Testis (tissue), 3 donors: ENCODE data around the gene BRAT1. TPM values are rescaled to one million over a fixed set of nuclear protein-coding genes. Genes with fewer than 3 reads are reported as not detected.

Experiments used
- DNase-seq: peaks from one replicate; pipeline ENCODE4 v3.0.0-alpha.2; 2019
- H3K27ac ChIP-seq, 2 donors: fragments of 200-600 bp; sonication (generic); one replicate each; pipeline ENCODE4 v1.5.1; 2019
- H3K27me3 ChIP-seq: fragments of 200-600 bp; sonication (generic); one replicate; pipeline ENCODE4 v1.5.1; 2019
- H3K36me3 ChIP-seq: fragments of 200-600 bp; sonication (generic); one replicate; pipeline ENCODE4 v1.5.1; 2017; ENCODE audit warnings: low read depth; ENCODE audit errors: missing control alignments
- H3K4me1 ChIP-seq: fragments of 200-600 bp; sonication (generic); one replicate; pipeline ENCODE4 v1.5.1; 2019
- H3K4me3 ChIP-seq, 2 donors: fragments of 200-600 bp; sonication (generic); one replicate each; pipeline ENCODE4 v1.5.1; 2017 to 2019
- H3K9me3 ChIP-seq: fragments of 200-600 bp; sonication (generic); one replicate; pipeline ENCODE4 v1.5.1; 2017
- POLR2A ChIP-seq: fragments of 450-650 bp; IDR thresholded peaks from one replicate; pipeline ENCODE4 v1.6.1; 2017; ENCODE audit warnings: antibody characterized with exemption, mild to moderate bottlenecking, moderate library complexity
- WGBS, 2 donors: methylation state at CpG; one replicate each; pipeline ENCODE4 v1.1.5; 2018; 5-methylcytosine and 5-hydroxymethylcytosine counted together
- intact Hi-C: fragments of 100-400 bp; cut with DNase I; formaldehyde crosslinking; loops from one replicate; pipeline ENCODE4 v1.15.1; 2023; ENCODE audit warnings: low total_unique reads
- polyA plus RNA-seq: library from polyadenylated mRNA; stranded (reverse); fragments of 350-450 nt; fragmentation: Illumina TruSeq; extraction: RNeasy Lipid Tissue Mini Kit (QIAGEN cat#74804); gene quantifications from one replicate; pipeline ENCODE4 v1.2.3, GENCODE V29; 2014; ENCODE audit warnings: low read depth, low replicate concordance; ENCODE audit not compliant: insufficient read depth
- total RNA-seq, 2 donors: library from RNA; depleted of rRNA; stranded (reverse); fragments of >200 nt; gene quantifications; one replicate each; pipeline ENCODE4 v1.2.3, GENCODE V29; 2016
- TF ChIP-seq, protein P1 (sequence below), 3 experiments: fragments of 450-650 bp in 2 of 3; fragments of 200-600 bp in 1 of 3; sonication (generic) in 1 of 3; IDR thresholded peaks; one replicate each; pipeline ENCODE4 v1.5.1; 2016 to 2019; ENCODE audit warnings: antibody characterized with exemption in 3 of 3, mild to moderate bottlenecking in 2 of 3, moderate library complexity in 1 of 3

The BRAT1 gene
- total and polyA plus RNA-seq, 3 donors from 2014 or later, result 45.3 to 108 (median 104) TPM

DNA sequence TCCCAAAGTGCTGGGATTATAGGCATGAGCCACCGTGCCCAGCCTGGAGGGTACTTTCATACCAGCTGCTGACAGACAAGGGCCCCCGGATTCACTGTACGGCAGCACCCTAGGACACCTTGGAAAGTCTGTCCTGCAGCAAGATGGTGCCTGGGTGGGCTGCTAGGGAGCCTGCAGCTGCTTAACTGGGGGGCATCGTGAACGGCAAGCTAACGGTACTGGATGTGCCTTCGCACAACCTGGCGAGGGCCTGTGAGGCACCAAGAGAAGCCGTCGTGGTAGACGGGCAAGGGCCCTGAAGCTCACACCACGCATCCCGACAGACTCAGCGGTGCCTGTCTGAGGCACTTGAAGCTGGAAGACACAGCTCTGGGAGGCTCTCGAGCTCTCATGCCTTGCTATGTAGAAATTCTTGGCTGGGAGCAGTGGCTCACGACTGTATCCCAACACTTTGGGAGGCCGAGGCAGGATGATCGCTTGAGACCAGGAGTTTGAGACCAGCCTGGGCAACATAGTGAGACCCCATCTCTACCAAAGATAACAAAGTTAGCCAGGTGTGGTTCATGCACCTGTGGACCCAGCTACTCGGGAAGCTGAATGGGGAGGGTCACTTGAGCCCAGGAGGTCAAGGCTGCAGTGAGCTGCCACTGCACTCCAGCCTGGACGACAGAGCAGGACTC is 9.4 kb downstream of the BRAT1 start:
- H3K27ac ChIP-seq, result no peak overlapping the region
- intact Hi-C loops, result no loop called here
- H3K9me3 ChIP-seq, result no peaks in the 10 kb centered on the region
- no peak for DNase-seq
- 88 to 91% methylated on average over 10 to 20 of the region's 20 CpGs for WGBS, 2 donors
- no peaks in the 10 kb centered on the region for H3K36me3 ChIP-seq
- H3K27me3 ChIP-seq, result no peaks in the 10 kb centered on the region
- H3K4me1 ChIP-seq, result peaks cover 6% of the 10 kb centered on the region
- TF ChIP-seq, protein P1, sequence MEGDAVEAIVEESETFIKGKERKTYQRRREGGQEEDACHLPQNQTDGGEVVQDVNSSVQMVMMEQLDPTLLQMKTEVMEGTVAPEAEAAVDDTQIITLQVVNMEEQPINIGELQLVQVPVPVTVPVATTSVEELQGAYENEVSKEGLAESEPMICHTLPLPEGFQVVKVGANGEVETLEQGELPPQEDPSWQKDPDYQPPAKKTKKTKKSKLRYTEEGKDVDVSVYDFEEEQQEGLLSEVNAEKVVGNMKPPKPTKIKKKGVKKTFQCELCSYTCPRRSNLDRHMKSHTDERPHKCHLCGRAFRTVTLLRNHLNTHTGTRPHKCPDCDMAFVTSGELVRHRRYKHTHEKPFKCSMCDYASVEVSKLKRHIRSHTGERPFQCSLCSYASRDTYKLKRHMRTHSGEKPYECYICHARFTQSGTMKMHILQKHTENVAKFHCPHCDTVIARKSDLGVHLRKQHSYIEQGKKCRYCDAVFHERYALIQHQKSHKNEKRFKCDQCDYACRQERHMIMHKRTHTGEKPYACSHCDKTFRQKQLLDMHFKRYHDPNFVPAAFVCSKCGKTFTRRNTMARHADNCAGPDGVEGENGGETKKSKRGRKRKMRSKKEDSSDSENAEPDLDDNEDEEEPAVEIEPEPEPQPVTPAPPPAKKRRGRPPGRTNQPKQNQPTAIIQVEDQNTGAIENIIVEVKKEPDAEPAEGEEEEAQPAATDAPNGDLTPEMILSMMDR (IDR thresholded peaks at IDR 0.05), result no peak
- no peak for TF ChIP-seq POLR2A
- H3K4me3 ChIP-seq, result no peak overlapping the region

DNA sequence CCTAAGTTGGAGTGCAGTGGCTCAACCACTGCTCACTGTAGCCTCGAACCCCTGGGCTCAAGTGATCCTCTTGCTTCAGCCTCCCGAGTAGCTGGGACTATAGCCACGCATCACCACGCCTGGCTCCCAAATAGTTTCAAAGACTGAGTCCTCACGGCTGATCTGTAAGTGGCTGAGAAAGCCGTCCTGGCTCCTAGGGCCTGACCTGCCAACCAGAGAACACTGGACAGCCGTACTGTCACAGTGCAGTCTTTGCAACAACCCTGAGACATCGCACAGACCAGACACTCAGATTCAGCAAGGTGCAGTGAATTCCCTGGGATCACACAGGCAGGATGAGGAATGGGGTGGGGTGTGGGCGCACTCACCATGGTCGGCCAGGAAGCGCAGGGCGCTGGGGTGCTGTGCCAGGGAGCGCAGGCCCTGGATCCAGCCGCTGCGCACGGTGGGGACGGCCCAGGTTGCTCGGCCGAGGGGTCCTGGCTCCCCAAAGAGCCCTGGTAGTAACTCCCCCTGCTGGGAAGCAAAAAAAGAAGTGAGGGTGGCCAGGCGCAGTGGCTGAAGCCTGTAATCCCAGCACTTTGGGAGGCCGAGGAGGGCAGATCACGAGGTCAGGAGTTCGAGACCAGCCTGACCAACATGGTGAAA is 10.7 kb downstream of the BRAT1 start:
- H3K4me3 ChIP-seq, result no peak overlapping the region
- H3K27ac ChIP-seq, result no peak overlapping the region
- DNase-seq, result no peak
- intact Hi-C loops, result no loop called here
- H3K36me3 ChIP-seq, result no peaks in the 10 kb centered on the region
- TF ChIP-seq POLR2A, result no peak
- TF ChIP-seq, protein P1 (IDR thresholded peaks at IDR 0.05), result no peak
- H3K9me3 ChIP-seq, result no peaks in the 10 kb centered on the region
- H3K4me1 ChIP-seq, result peaks cover 6% of the 10 kb centered on the region
- 94 to 97% methylated on average over 15 to 23 of the region's 23 CpGs for WGBS, 2 donors
- H3K27me3 ChIP-seq, result no peaks in the 10 kb centered on the region

- Histone ChIP-seq H3K4me3 (no peak overlapping the region), H3K27me3 (no peaks in the 10 kb centered on the region), H3K4me1 (peaks cover 6% of the 10 kb centered on the region), H3K9me3 (no peaks in the 10 kb centered on the region), H3K27ac (no peak overlapping the region), H3K36me3 (no peaks in the 10 kb centered on the region)
- TF ChIP-seq POLR2A, result no peak
- TF ChIP-seq, protein P1 (IDR thresholded peaks at IDR 0.05), result no peak
- intact Hi-C loops, result no loop called here
- WGBS, 2 donors, result 72 to 74% methylated on average over 20 to 41 of the region's 53 CpGs
- DNase-seq, result no peak
These were observed 12.1 kb downstream of the BRAT1 start for GRCh38 chr7:2542916-2543871.

- intact Hi-C loops, result no loop called here
- Histone ChIP-seq H3K9me3 (no peaks in the 10 kb centered on the region), H3K4me1 (peaks cover 6% of the 10 kb centered on the region), H3K4me3 (no peak overlapping the region), H3K36me3 (no peaks in the 10 kb centered on the region), H3K27ac (no peak overlapping the region), H3K27me3 (no peaks in the 10 kb centered on the region)
- no peak for DNase-seq
- TF ChIP-seq, protein P1 (IDR thresholded peaks at IDR 0.05), result no peak
- no peak for TF ChIP-seq POLR2A
- WGBS, 2 donors, result 74 to 87% methylated on average over 11 to 25 of the region's 25 CpGs
These were observed 13.1 kb downstream of the BRAT1 start for GRCh38 chr7:2542011-2542915.
